GM11168 (cell line): ENCODE measurements around the gene ZFP69.

Experiments
- in situ Hi-C: fragments of 300-500 bp; cut with MboI; formaldehyde crosslinking; loops from one replicate; pipeline ENCODE4 v1.12.0; 2022; ENCODE audit warnings: low sequenced_read_pairs; ENCODE audit not compliant: unreplicated experiment

ZFP69 gene

GRCh38 chr1:40507973-40508372 lies 30.9 kb downstream of the ZFP69 start:
- in situ Hi-C loops: no loop called here

- in situ Hi-C loops: no loop called here
Observed at GRCh38 chr1:40508375-40509341, 31.6 kb downstream of the ZFP69 start, which contains the start of gene EXO5. Gene EXO5, plus strand, starts transcription at chr1:40508767. Its CDS starts 5,778 bp downstream, at chr1:40514545.

GRCh38 chr1:40519517-40519916 lies 42.4 kb downstream of the ZFP69 start:
- in situ Hi-C loops: no loop called here

GRCh38 chr1:40530735-40531380 lies 53.8 kb downstream of the ZFP69 start:
- in situ Hi-C loops: no loop called here

- in situ Hi-C loops: no loop called here
Observed at GRCh38 chr1:40531381-40532061, 54.4 kb downstream of the ZFP69 start, which contains the start of gene ZNF684. Gene ZNF684, plus strand, starts transcription at chr1:40531637. Its CDS starts 1,530 bp downstream, at chr1:40533167.

GRCh38 chr1:40532062-40532389 lies 54.9 kb downstream of the ZFP69 start:
- in situ Hi-C loops: no loop called here

GRCh38 chr1:40532844-40533424 lies 55.8 kb downstream of the ZFP69 start:
- in situ Hi-C loops: no loop called here

GRCh38 chr1:40534589-40534988 lies 57.5 kb downstream of the ZFP69 start:
- in situ Hi-C loops: no loop called here

- in situ Hi-C loops: no loop called here
Observed at GRCh38 chr1:40535732-40536131, 58.6 kb downstream of the ZFP69 start.

GRCh38 chr1:40539338-40539737 lies 62.2 kb downstream of the ZFP69 start:
- in situ Hi-C loops: no loop called here
